ENCODE results near the gene SPDYE17. TPM values are rescaled to one million over a fixed set of nuclear protein-coding genes. Genes with fewer than 3 reads are reported as not detected.
"Not testable (repeated sequence)": the region's sequence is repeated elsewhere in the genome, so short reads cannot be mapped to it uniquely, and the experiment has no call there.

Gene SPDYE17
- polyA plus RNA-seq, 1 donor from 2014 or later: not detected

- Histone ChIP-seq H3K9me3 (ENCODE audit: low read length) (no peaks in the 10 kb centered on the region), H3K36me3 (ENCODE audit: insufficient read depth, low read length) (no peaks in the 10 kb centered on the region), H2AFZ (ENCODE audit: low read depth, low read length) (no peak overlapping the region), H3K9me2 (ENCODE audit: insufficient read depth, low read length) (no peaks in the 10 kb centered on the region), H3K4me3 (ENCODE audit: low read length) (no peak overlapping the region), H3K4me2 (ENCODE audit: low read length) (no peak overlapping the region), H3F3A (ENCODE audit: insufficient read depth, low read length, poor library complexity, severe bottlenecking) (no peaks in the 10 kb centered on the region), H3K27me3 (ENCODE audit: insufficient read depth, low read depth, low read length) (no peaks in the 10 kb centered on the region), H4K20me1 (ENCODE audit: insufficient read depth) (no peaks in the 10 kb centered on the region), H3K27ac (ENCODE audit: low read length) (no peak overlapping the region), H3K9ac (ENCODE audit: low read length) (no peak overlapping the region), H3K79me2 (replicated peaks; ENCODE audit: insufficient read depth, low read length) (no peaks in the 10 kb centered on the region)
- TF ChIP-seq TAF1 (IDR thresholded peaks at IDR 0.05; ENCODE audit: low read depth) (no peak), MXI1 (conservative IDR thresholded peaks at IDR 0.05; ENCODE audit: poor library complexity, severe bottlenecking) (no peak), EZH2 (IDR thresholded peaks at IDR 0.05; ENCODE audit: borderline replicate concordance, insufficient read depth, low read length, poor library complexity, severe bottlenecking) (no peak), RAD21 (conservative IDR thresholded peaks at IDR 0.05) (no peak), REST (IDR thresholded peaks at IDR 0.05; ENCODE audit: borderline replicate concordance) (no peak), POLR2AphosphoS5 (IDR thresholded peaks at IDR 0.05) (no peak), SMC3 (conservative IDR thresholded peaks at IDR 0.05; ENCODE audit: poor library complexity) (no peak), EP300 (conservative IDR thresholded peaks at IDR 0.05; ENCODE audit: poor library complexity, severe bottlenecking) (no peak), CTCF (IDR thresholded peaks at IDR 0.05; ENCODE audit: poor library complexity, severe bottlenecking) (no peak)
Measured at GRCh38 chr7:76998285-76998589, 33.9 kb downstream of the SPDYE17 start.

- TF ChIP-seq EZH2 (IDR thresholded peaks at IDR 0.05; ENCODE audit: borderline replicate concordance, insufficient read depth, low read length, poor library complexity, severe bottlenecking): no peak
- no peak for TF ChIP-seq REST (IDR thresholded peaks at IDR 0.05; ENCODE audit: borderline replicate concordance)
- no peak for TF ChIP-seq RAD21 (conservative IDR thresholded peaks at IDR 0.05)
- TF ChIP-seq POLR2AphosphoS5 (IDR thresholded peaks at IDR 0.05): no peak
- TF ChIP-seq CTCF (IDR thresholded peaks at IDR 0.05; ENCODE audit: poor library complexity, severe bottlenecking): no peak
- no peak for TF ChIP-seq SMC3 (conservative IDR thresholded peaks at IDR 0.05; ENCODE audit: poor library complexity)
- no peak for TF ChIP-seq EP300 (conservative IDR thresholded peaks at IDR 0.05; ENCODE audit: poor library complexity, severe bottlenecking)
- TF ChIP-seq MXI1 (conservative IDR thresholded peaks at IDR 0.05; ENCODE audit: poor library complexity, severe bottlenecking): no peak
- no peak for TF ChIP-seq TAF1 (IDR thresholded peaks at IDR 0.05; ENCODE audit: low read depth)
- no peak overlapping the region for H2AFZ ChIP-seq (ENCODE audit: low read depth, low read length)
- H3K36me3 ChIP-seq (ENCODE audit: insufficient read depth, low read length): no peaks in the 10 kb centered on the region
- H3K9me3 ChIP-seq (ENCODE audit: low read length): no peaks in the 10 kb centered on the region
- H3K79me2 ChIP-seq (replicated peaks; ENCODE audit: insufficient read depth, low read length): no peaks in the 10 kb centered on the region
- no peaks in the 10 kb centered on the region for H3K27me3 ChIP-seq (ENCODE audit: insufficient read depth, low read depth, low read length)
- H3K9me2 ChIP-seq (ENCODE audit: insufficient read depth, low read length): no peaks in the 10 kb centered on the region
- H3K4me2 ChIP-seq (ENCODE audit: low read length): no peak overlapping the region
- no peak overlapping the region for H3K9ac ChIP-seq (ENCODE audit: low read length)
- no peaks in the 10 kb centered on the region for H4K20me1 ChIP-seq (ENCODE audit: insufficient read depth)
- no peak overlapping the region for H3K27ac ChIP-seq (ENCODE audit: low read length)
- no peak overlapping the region for H3K4me3 ChIP-seq (ENCODE audit: low read length)
- no peaks in the 10 kb centered on the region for H3F3A ChIP-seq (ENCODE audit: insufficient read depth, low read length, poor library complexity, severe bottlenecking)
Measured at GRCh38 chr7:76997381-76998284, 34.5 kb downstream of the SPDYE17 start.

- H3K27ac ChIP-seq (ENCODE audit: low read length); H3K4me2 ChIP-seq (ENCODE audit: low read length); H3K27me3 ChIP-seq (ENCODE audit: insufficient read depth, low read depth, low read length); H3K79me2 ChIP-seq (replicated peaks; ENCODE audit: insufficient read depth, low read length); H2AFZ ChIP-seq (ENCODE audit: low read depth, low read length); H3F3A ChIP-seq (ENCODE audit: insufficient read depth, low read length, poor library complexity, severe bottlenecking); H3K36me3 ChIP-seq (ENCODE audit: insufficient read depth, low read length); H3K4me3 ChIP-seq (ENCODE audit: low read length); H3K9ac ChIP-seq (ENCODE audit: low read length); H3K9me2 ChIP-seq (ENCODE audit: insufficient read depth, low read length); H3K9me3 ChIP-seq (ENCODE audit: low read length); H4K20me1 ChIP-seq (ENCODE audit: insufficient read depth): not testable (repeated sequence)
Measured at GRCh38 chr7:76996932-76997331, 35.2 kb downstream of the SPDYE17 start.
